HepG2 (cell line): ENCODE measurements around the gene AKNA. TPM values are rescaled to one million over a fixed set of nuclear protein-coding genes. Genes with fewer than 3 reads are reported as not detected.

Experiments
- ATAC-seq: fragments of 200-7000 bp; cut with Tn5 transposase; 3 replicates; pipeline ENCODE4 v1.9.1; 2020; ENCODE audit warnings: mild to moderate bottlenecking, moderate library complexity
- BruUV-seq: library from RNA; stranded (reverse); fragments of 400-500 nt; replicated peaks from 2 replicates; lab custom pipeline; 2021; lab: Mats Ljungman, UMichigan
- CTCF ChIA-PET: fragments of 300-600 bp; formaldehyde crosslinking; extraction: SDS; loops from one replicate; lab custom pipeline; 2021; ENCODE audit warnings: low total read pairs, inconsistent platforms, low intra/inter-chr PET ratio; lab: Yijun Ruan, JAX
- POLR2A ChIA-PET: fragments of 350-600 bp; sonication (Branson Sonifier 250); formaldehyde crosslinking; loops from one replicate; lab custom pipeline; 2020; ENCODE audit warnings: antibody characterized with exemption, inconsistent platforms; lab: Yijun Ruan, JAX
- DNase-seq: peaks from one replicate; pipeline ENCODE4 v3.0.0-alpha.2; 2015; ENCODE audit warnings: low spot score
- FAIRE-seq: peaks from 3 replicates; lab custom pipeline; 2011; peaks lifted over from hg19 to GRCh38; lab: Jason Lieb, UNC
- H2AFZ ChIP-seq: one replicate; pipeline ENCODE4 v1.6.1; 2011; ENCODE audit warnings: low read length, inconsistent platforms
- H3K27ac ChIP-seq: fragments of 300-600 bp; 3 replicates; pipeline ENCODE4 v1.8.0; 2011; ENCODE audit warnings: mixed run types, mild to moderate bottlenecking, mixed read lengths, low read length, inconsistent platforms; ENCODE audit not compliant: insufficient read depth; ENCODE audit errors: extremely low read length
- H3K27me3 ChIP-seq, 2 experiments: fragments of 200-600 bp in 1 of 2; 2 replicates in 1 of 2; 3 replicates in 1 of 2; pipeline versions ENCODE4 v1.6.0 to v1.8.0; 2011; ENCODE audit warnings: low read length in 2 of 2, mild to moderate bottlenecking in 2 of 2, moderate library complexity in 2 of 2, inconsistent platforms in 1 of 2; ENCODE audit not compliant: insufficient read depth in 2 of 2, control insufficient read depth in 1 of 2
- H3K36me3 ChIP-seq, 2 experiments: fragments of 200-600 bp in 1 of 2; replicated peaks in 1 of 2; 2 replicates in 1 of 2; 3 replicates in 1 of 2; pipeline versions ENCODE4 v1.5.1 to v1.8.0; 2011; ENCODE audit warnings: low read length in 2 of 2, inconsistent platforms in 1 of 2; ENCODE audit not compliant: insufficient read depth in 2 of 2, control insufficient read depth in 1 of 2
- H3K4me1 ChIP-seq: 2 replicates; pipeline ENCODE4 v1.5.1; 2012; ENCODE audit warnings: low read length, inconsistent platforms; ENCODE audit not compliant: insufficient read depth
- H3K4me2 ChIP-seq: 2 replicates; pipeline ENCODE4 v1.6.0; 2011; ENCODE audit warnings: low read depth, low read length, inconsistent platforms
- H3K4me3 ChIP-seq, 3 experiments: fragments of 200-600 bp in 1 of 3; sonication (generic), shearing (Covaris generic) in 1 of 3; replicated peaks in 1 of 3; 2 replicates each; pipeline ENCODE4 v1.5.1; 2011 to 2016; ENCODE audit warnings: low read length in 3 of 3, inconsistent platforms in 2 of 3, low read depth in 2 of 3, mild to moderate bottlenecking in 2 of 3, control low read depth in 1 of 3, mixed read lengths in 1 of 3; ENCODE audit not compliant: insufficient read depth in 1 of 3
- H3K79me2 ChIP-seq: one replicate; pipeline ENCODE4 v1.6.1; 2011; ENCODE audit warnings: low read length, inconsistent platforms; ENCODE audit not compliant: insufficient read depth
- H3K9ac ChIP-seq: 2 replicates; pipeline ENCODE4 v1.6.0; 2011; ENCODE audit warnings: mild to moderate bottlenecking, low read depth, low read length, inconsistent platforms; ENCODE audit not compliant: insufficient read depth
- H3K9me3 ChIP-seq: 2 replicates; pipeline ENCODE4 v1.5.1; 2012; ENCODE audit warnings: mild to moderate bottlenecking, low read length
- H4K20me1 ChIP-seq: 2 replicates; pipeline ENCODE4 v1.6.0; 2011; ENCODE audit warnings: inconsistent platforms, mild to moderate bottlenecking, low read length, moderate library complexity; ENCODE audit not compliant: insufficient read depth
- ADNP ChIP-seq: sonication (generic); formaldehyde crosslinking; IDR thresholded peaks from 2 replicates; pipeline ENCODE4 v1.4.0; 2020; ENCODE audit warnings: missing genetic modification reagents
- E2F5 ChIP-seq: sonication (generic); formaldehyde crosslinking; conservative IDR thresholded peaks from 2 replicates; pipeline ENCODE4 v1.4.0; 2020; ENCODE audit warnings: missing genetic modification reagents
- ERF ChIP-seq: IDR thresholded peaks from 2 replicates; pipeline ENCODE4 v1.6.1; 2018; ENCODE audit warnings: missing biosample characterization, missing genetic modification reagents
- KLF11 ChIP-seq: IDR thresholded peaks from 2 replicates; pipeline ENCODE4 v1.6.1; 2016; ENCODE audit warnings: missing compliant biosample characterization
- MED8 ChIP-seq: sonication (generic); formaldehyde crosslinking; IDR thresholded peaks from 2 replicates; pipeline ENCODE4 v1.8.1; 2023; ENCODE audit warnings: mild to moderate bottlenecking, missing genetic modification reagents; ENCODE audit not compliant: insufficient replicate concordance
- NR2F2 ChIP-seq: IDR thresholded peaks from 2 replicates; pipeline ENCODE4 v1.6.1; 2012; ENCODE audit warnings: low read depth, inconsistent platforms, borderline replicate concordance
- RFXANK ChIP-seq: IDR thresholded peaks from 2 replicates; pipeline ENCODE4 v1.6.1; 2016
- ZBTB3 ChIP-seq: sonication (generic); formaldehyde crosslinking; IDR thresholded peaks from 2 replicates; pipeline ENCODE4 v1.4.0; 2020; ENCODE audit warnings: low read depth, mild to moderate bottlenecking, moderate library complexity, missing genetic modification reagents, borderline replicate concordance
- ZBTB33 ChIP-seq: sonication (generic); formaldehyde crosslinking; IDR thresholded peaks from 2 replicates; pipeline ENCODE4 v1.4.0; 2020; ENCODE audit warnings: missing genetic modification reagents
- ZNF547 ChIP-seq: sonication (generic); formaldehyde crosslinking; IDR thresholded peaks from 2 replicates; pipeline ENCODE4 v1.5.1; 2020; ENCODE audit warnings: mild to moderate bottlenecking, missing genetic modification reagents
- ZNF597 ChIP-seq: sonication (generic); formaldehyde crosslinking; IDR thresholded peaks from 2 replicates; pipeline ENCODE4 v1.5.0; 2020; ENCODE audit warnings: missing genetic modification reagents
- ZNF605 ChIP-seq: sonication (generic); formaldehyde crosslinking; IDR thresholded peaks from 2 replicates; pipeline ENCODE4 v1.8.0; 2022; ENCODE audit warnings: mild to moderate bottlenecking, missing genetic modification reagents
- ZSCAN20 ChIP-seq: sonication (generic); formaldehyde crosslinking; IDR thresholded peaks from 2 replicates; pipeline ENCODE4 v1.4.0; 2020; ENCODE audit warnings: missing genetic modification reagents, mild to moderate bottlenecking, borderline replicate concordance
- WGBS: methylation state at CpG from one replicate; pipeline ENCODE4 v1.1.6; 2017; ENCODE audit warnings: low lambda C conversion rate; 5-methylcytosine and 5-hydroxymethylcytosine counted together
- in situ Hi-C: cut with HindIII; loops from 2 replicates; pipeline ENCODE4 v1.10.0; 2017; ENCODE audit warnings: low pct_unique_long_range_greater_than_20kb; ENCODE audit not compliant: extremely low pct_ligation_motif_present
- intact Hi-C: fragments of 100-400 bp; cut with micrococcal nuclease; formaldehyde crosslinking; loops from one replicate; pipeline ENCODE4 v1.10.0; 2022; ENCODE audit not compliant: unreplicated experiment
- polyA plus RNA-seq, 8 experiments: library from polyadenylated mRNA; depleted of rRNA in 3 of 8; stranded (reverse) in 7 of 8; unstranded in 1 of 8; fragments of >200 nt; fragmentation: Illumina TruSeq in 4 of 8; extraction: Trizol in 4 of 8; gene quantifications; 2 replicates each; pipeline versions ENCODE4 v1.2.1 to v1.2.3, GENCODE V29; 2011 to 2016; ENCODE audit warnings: low read depth in 4 of 8, missing spikeins in 1 of 8, mixed read lengths in 1 of 8; ENCODE audit not compliant: insufficient read depth in 1 of 8
- total RNA-seq, 5 experiments: library from RNA; depleted of rRNA; stranded (reverse); fragments of >200 nt; fragmentation: Illumina TruSeq; extraction: Trizol; gene quantifications; 2 replicates each; pipeline ENCODE4 v1.2.3, GENCODE V29; 2016; ENCODE audit warnings: low read depth in 1 of 5

The AKNA gene
- total and polyA plus RNA-seq, 2 of the 13 experiments (the other 11 are each of a cell fraction or from before 2014, with no cell fraction given): 3.0 to 3.1 TPM

DNA sequence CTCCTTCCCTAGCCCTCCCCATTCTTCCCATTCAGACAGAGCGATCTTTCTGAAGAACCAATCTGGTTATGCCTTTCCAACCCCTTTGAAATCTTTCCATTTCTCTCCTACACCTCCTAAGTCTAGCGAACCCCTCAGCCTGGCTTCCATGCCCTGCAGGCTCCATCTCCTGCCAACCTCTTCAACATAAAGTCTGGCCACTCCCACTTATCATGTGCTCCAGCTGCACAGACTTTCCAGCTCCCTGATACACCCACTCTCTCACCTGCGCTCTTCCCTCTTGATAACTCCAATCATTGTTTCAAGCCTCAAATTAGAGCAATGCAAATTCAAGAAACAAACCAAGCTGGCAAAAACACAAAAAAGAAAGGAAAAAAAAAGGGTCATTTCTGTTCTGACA, 68.6 kb downstream of the AKNA start:
- POLR2A ChIA-PET: no interaction called here
- no peak for DNase-seq
- H3K27me3 ChIP-seq: no peaks in the 10 kb centered on the region
- H3K4me1 ChIP-seq: peaks cover 30% of the 10 kb centered on the region
- FAIRE-seq: no peak
- 91% methylated on average over 3 of the region's 3 CpGs for WGBS
- no peak overlapping the region for H3K27ac ChIP-seq
- H3K79me2 ChIP-seq: peaks cover 7% of the 10 kb centered on the region
- intact Hi-C loops: no loop called here
- no peak for ATAC-seq
- in situ Hi-C loops: no loop called here
- TF ChIP-seq ERF: no peak
- no peak for TF ChIP-seq NR2F2
- no peak for TF ChIP-seq ZSCAN20
- no peak for TF ChIP-seq ZBTB33
- no peak for TF ChIP-seq ZNF605 (CRISPR knock-in tag)
- TF ChIP-seq MED8 (CRISPR knock-in tag): no peak
- TF ChIP-seq ADNP (CRISPR knock-in tag): no peak
- TF ChIP-seq ZBTB3 (CRISPR knock-in tag): no peak
- TF ChIP-seq E2F5 (CRISPR knock-in tag): no peak
- TF ChIP-seq KLF11 (CRISPR knock-in tag): no peak
- TF ChIP-seq ZNF547: no peak
- TF ChIP-seq ZNF597 (CRISPR knock-in tag): no peak
- no peak for TF ChIP-seq RFXANK
- no peak overlapping the region for H3K4me3 ChIP-seq
- no peaks in the 10 kb centered on the region for H3K36me3 ChIP-seq
- BruUV-seq: no TSS peak
- no peak overlapping the region for H2AFZ ChIP-seq
- H3K4me2 ChIP-seq: no peak overlapping the region
- CTCF ChIA-PET: no interaction called here
- H4K20me1 ChIP-seq: no peaks in the 10 kb centered on the region
- H3K9ac ChIP-seq: no peak overlapping the region
- no peaks in the 10 kb centered on the region for H3K9me3 ChIP-seq
